ENCODE measurements around the gene KCNJ2.

GRCh38 chr17:70217571-70217970, 48.2 kb downstream of the KCNJ2 start:
- TF ChIP-seq CBX3 (IDR thresholded peaks at IDR 0.05; ENCODE audit: low read depth) (no peak), EZH2phosphoT487 (IDR thresholded peaks at IDR 0.05; ENCODE audit: borderline replicate concordance) (no peak), POLR2A (IDR thresholded peaks at IDR 0.05; ENCODE audit: borderline replicate concordance, extremely low read depth, insufficient read depth, insufficient read length) (no peak), EZH2 (IDR thresholded peaks at IDR 0.05) (no peak), TCF7L2 (IDR thresholded peaks at IDR 0.05; ENCODE audit: borderline replicate concordance, extremely low read depth, insufficient read depth, insufficient read length) (no peak)
- TF ChIP-seq, protein P1, sequence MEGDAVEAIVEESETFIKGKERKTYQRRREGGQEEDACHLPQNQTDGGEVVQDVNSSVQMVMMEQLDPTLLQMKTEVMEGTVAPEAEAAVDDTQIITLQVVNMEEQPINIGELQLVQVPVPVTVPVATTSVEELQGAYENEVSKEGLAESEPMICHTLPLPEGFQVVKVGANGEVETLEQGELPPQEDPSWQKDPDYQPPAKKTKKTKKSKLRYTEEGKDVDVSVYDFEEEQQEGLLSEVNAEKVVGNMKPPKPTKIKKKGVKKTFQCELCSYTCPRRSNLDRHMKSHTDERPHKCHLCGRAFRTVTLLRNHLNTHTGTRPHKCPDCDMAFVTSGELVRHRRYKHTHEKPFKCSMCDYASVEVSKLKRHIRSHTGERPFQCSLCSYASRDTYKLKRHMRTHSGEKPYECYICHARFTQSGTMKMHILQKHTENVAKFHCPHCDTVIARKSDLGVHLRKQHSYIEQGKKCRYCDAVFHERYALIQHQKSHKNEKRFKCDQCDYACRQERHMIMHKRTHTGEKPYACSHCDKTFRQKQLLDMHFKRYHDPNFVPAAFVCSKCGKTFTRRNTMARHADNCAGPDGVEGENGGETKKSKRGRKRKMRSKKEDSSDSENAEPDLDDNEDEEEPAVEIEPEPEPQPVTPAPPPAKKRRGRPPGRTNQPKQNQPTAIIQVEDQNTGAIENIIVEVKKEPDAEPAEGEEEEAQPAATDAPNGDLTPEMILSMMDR (IDR thresholded peaks at IDR 0.05 in 2 of 3, conservative IDR thresholded peaks at IDR 0.05 in 1 of 3; ENCODE audit: borderline replicate concordance in 1 of 3, insufficient read depth in 1 of 3, low read depth in 2 of 3, low read length in 2 of 3): no peak
- TF ChIP-seq, protein P2, sequence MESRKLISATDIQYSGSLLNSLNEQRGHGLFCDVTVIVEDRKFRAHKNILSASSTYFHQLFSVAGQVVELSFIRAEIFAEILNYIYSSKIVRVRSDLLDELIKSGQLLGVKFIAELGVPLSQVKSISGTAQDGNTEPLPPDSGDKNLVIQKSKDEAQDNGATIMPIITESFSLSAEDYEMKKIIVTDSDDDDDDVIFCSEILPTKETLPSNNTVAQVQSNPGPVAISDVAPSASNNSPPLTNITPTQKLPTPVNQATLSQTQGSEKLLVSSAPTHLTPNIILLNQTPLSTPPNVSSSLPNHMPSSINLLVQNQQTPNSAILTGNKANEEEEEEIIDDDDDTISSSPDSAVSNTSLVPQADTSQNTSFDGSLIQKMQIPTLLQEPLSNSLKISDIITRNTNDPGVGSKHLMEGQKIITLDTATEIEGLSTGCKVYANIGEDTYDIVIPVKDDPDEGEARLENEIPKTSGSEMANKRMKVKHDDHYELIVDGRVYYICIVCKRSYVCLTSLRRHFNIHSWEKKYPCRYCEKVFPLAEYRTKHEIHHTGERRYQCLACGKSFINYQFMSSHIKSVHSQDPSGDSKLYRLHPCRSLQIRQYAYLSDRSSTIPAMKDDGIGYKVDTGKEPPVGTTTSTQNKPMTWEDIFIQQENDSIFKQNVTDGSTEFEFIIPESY (IDR thresholded peaks at IDR 0.05; ENCODE audit: extremely low read depth, insufficient replicate concordance, low read length): no peak
- TF ChIP-seq, protein P3, sequence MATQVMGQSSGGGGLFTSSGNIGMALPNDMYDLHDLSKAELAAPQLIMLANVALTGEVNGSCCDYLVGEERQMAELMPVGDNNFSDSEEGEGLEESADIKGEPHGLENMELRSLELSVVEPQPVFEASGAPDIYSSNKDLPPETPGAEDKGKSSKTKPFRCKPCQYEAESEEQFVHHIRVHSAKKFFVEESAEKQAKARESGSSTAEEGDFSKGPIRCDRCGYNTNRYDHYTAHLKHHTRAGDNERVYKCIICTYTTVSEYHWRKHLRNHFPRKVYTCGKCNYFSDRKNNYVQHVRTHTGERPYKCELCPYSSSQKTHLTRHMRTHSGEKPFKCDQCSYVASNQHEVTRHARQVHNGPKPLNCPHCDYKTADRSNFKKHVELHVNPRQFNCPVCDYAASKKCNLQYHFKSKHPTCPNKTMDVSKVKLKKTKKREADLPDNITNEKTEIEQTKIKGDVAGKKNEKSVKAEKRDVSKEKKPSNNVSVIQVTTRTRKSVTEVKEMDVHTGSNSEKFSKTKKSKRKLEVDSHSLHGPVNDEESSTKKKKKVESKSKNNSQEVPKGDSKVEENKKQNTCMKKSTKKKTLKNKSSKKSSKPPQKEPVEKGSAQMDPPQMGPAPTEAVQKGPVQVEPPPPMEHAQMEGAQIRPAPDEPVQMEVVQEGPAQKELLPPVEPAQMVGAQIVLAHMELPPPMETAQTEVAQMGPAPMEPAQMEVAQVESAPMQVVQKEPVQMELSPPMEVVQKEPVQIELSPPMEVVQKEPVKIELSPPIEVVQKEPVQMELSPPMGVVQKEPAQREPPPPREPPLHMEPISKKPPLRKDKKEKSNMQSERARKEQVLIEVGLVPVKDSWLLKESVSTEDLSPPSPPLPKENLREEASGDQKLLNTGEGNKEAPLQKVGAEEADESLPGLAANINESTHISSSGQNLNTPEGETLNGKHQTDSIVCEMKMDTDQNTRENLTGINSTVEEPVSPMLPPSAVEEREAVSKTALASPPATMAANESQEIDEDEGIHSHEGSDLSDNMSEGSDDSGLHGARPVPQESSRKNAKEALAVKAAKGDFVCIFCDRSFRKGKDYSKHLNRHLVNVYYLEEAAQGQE (IDR thresholded peaks at IDR 0.05; ENCODE audit: low read depth): no peak

All from HCT116 (cell line).